GM12892 (cell line): ENCODE data around the gene OR52M1.

Source experiments
- POLR2A ChIP-seq: IDR thresholded peaks from 2 replicates; pipeline ENCODE4 v1.6.1; 2011; ENCODE audit warnings: low read depth, low read length, control low read depth
- POLR2AphosphoS5 ChIP-seq: IDR thresholded peaks from 2 replicates; pipeline ENCODE4 v1.6.1; 2011; ENCODE audit warnings: low read depth, low read length, control low read depth
- TAF1 ChIP-seq: IDR thresholded peaks from 2 replicates; pipeline ENCODE4 v1.6.1; 2011; ENCODE audit warnings: low read depth, mild to moderate bottlenecking, control low read depth, low read length, borderline replicate concordance

GRCh38 chr11:4589017-4589416, 44.0 kb downstream of the OR52M1 start:
- TF ChIP-seq POLR2A (no peak), POLR2AphosphoS5 (no peak), TAF1 (no peak)
